ENCODE data around the gene WDR72. TPM values are rescaled to one million over a fixed set of nuclear protein-coding genes. Genes with fewer than 3 reads are reported as not detected.

WDR72 gene
- total and polyA plus RNA-seq, 2 of the 4 experiments (the other 2 are of a cell fraction), result not detected

GRCh38 chr15:53569751-53570480 is 189.5 kb downstream of the WDR72 start:
- Histone ChIP-seq H2BK120ac (ENCODE audit: low read depth, low read length) (no peak overlapping the region), H4K8ac (ENCODE audit: low read depth in 2 of 2, low read length in 2 of 2) (no peak overlapping the region), H3K9me1 (ENCODE audit: insufficient read depth, low read length) (no peaks in the 10 kb centered on the region), H3K36me3 (ENCODE audit: control insufficient read depth, insufficient read depth, low read length) (no peaks in the 10 kb centered on the region), H3K18ac (ENCODE audit: low read depth, low read length) (no peak overlapping the region), H4K20me1 (ENCODE audit: insufficient read depth, low read length) (no peaks in the 10 kb centered on the region), H2AK5ac (ENCODE audit: low read depth, low read length) (no peak overlapping the region), H2BK5ac (ENCODE audit: low read depth, low read length, poor library complexity, severe bottlenecking) (no peak overlapping the region), H4K91ac (ENCODE audit: insufficient read depth, low read depth, low read length) (no peak overlapping the region), H3K4ac (ENCODE audit: low read depth, low read length) (no peak overlapping the region), H4K5ac (ENCODE audit: low read depth, low read length) (no peak overlapping the region), H3K4me2 (ENCODE audit: low read depth, low read length) (no peak overlapping the region), H3K9ac (ENCODE audit: low read depth, low read length) (no peak overlapping the region), H3K56ac (ENCODE audit: extremely low read depth, insufficient read depth, low read length) (no peak overlapping the region), H3K79me1 (ENCODE audit: low read depth in 1 of 2, low read length in 2 of 2) (no peaks in the 10 kb centered on the region), H3K27me3 (ENCODE audit: control insufficient read depth, insufficient read depth, low read length) (no peaks in the 10 kb centered on the region), H3K27ac (ENCODE audit: insufficient read depth, low read length) (no peak overlapping the region), H3K4me1 (ENCODE audit: control insufficient read depth, insufficient read depth, low read length) (no peaks in the 10 kb centered on the region), H2AK9ac (replicated peaks; ENCODE audit: low read depth, low read length, poor library complexity) (no peak overlapping the region), H3K9me3 (ENCODE audit: control insufficient read depth, insufficient read depth, low read length) (peaks cover 2% of the 10 kb centered on the region; the same call in 1 of the 2 replicates), H3K14ac (replicated peaks; ENCODE audit: low read depth, low read length) (no peak overlapping the region), H3K23ac (ENCODE audit: low read depth, low read length) (no peak overlapping the region), H3K4me3 (ENCODE audit: insufficient read depth, low read depth, low read length) (no peak overlapping the region), H2BK20ac (ENCODE audit: low read depth, low read length) (no peak overlapping the region), H2AFZ (replicated peaks; ENCODE audit: low read length, poor library complexity) (no peak overlapping the region), H2BK15ac (ENCODE audit: low read depth, low read length) (no peak overlapping the region)
- intact Hi-C loops (cut with micrococcal nuclease), result no loop called here
- DNase-seq (no peak), ATAC-seq (ENCODE audit: low read depth) (no peak)
- in situ Hi-C loops (cut with MboI; ENCODE audit: low sequenced_read_pairs), result no loop called here
- ChIA-PET CTCF (no interaction called here), POLR2A (ENCODE audit: unreplicated experiment) (no interaction called here)
- BruUV-seq (replicated peaks), result no TSS peak
- dilution Hi-C loops (cut with HindIII; ENCODE audit: low sequenced_read_pairs, unreplicated experiment), result no loop called here
- no CpG with 5 or more reads among the region's 3 CpGs for WGBS, 2 experiments (ENCODE audit: extremely low coverage in 2 of 2, insufficient read length in 1 of 2)
- no peak for TF ChIP-seq NFE2L2 (IDR thresholded peaks at IDR 0.05; ENCODE audit: low read depth, low read length)
- no peak for TF ChIP-seq RFX5 (IDR thresholded peaks at IDR 0.05; ENCODE audit: low read depth, low read length)

Data from IMR-90 (cell line).